HepG2 (cell line): ENCODE data around the gene VEGFA. TPM values are rescaled to one million over a fixed set of nuclear protein-coding genes. Genes with fewer than 3 reads are reported as not detected.

ENCODE experiments used
- ATAD3A ChIP-seq: sonication (generic); formaldehyde crosslinking; IDR thresholded peaks from 2 replicates; pipeline ENCODE4 v1.4.0; 2020; ENCODE audit warnings: missing genetic modification reagents
- BRD4 ChIP-seq: sonication (generic); formaldehyde crosslinking; IDR thresholded peaks from 2 replicates; pipeline ENCODE4 v1.4.0; 2020; ENCODE audit warnings: missing genetic modification reagents
- CBFB ChIP-seq: sonication (generic); formaldehyde crosslinking; IDR thresholded peaks from 2 replicates; pipeline ENCODE4 v1.4.0; 2020; ENCODE audit warnings: missing genetic modification reagents
- GMEB1 ChIP-seq: sonication (generic); formaldehyde crosslinking; IDR thresholded peaks from 2 replicates; pipeline ENCODE4 v1.5.1; 2020; ENCODE audit warnings: missing genetic modification reagents, mild to moderate bottlenecking, borderline replicate concordance
- HNF1B ChIP-seq: sonication (generic); formaldehyde crosslinking; IDR thresholded peaks from 2 replicates; pipeline ENCODE4 v1.5.1; 2020; ENCODE audit warnings: mild to moderate bottlenecking, moderate library complexity, missing genetic modification reagents
- HOXA7 ChIP-seq: sonication (generic); formaldehyde crosslinking; IDR thresholded peaks from 2 replicates; pipeline ENCODE4 v1.8.1; 2022; ENCODE audit warnings: mild to moderate bottlenecking, missing genetic modification reagents, moderate library complexity
- KLF15 ChIP-seq: sonication (generic); formaldehyde crosslinking; IDR thresholded peaks from 2 replicates; pipeline ENCODE4 v1.8.1; 2023; ENCODE audit warnings: borderline replicate concordance, mild to moderate bottlenecking, inconsistent platforms, missing genetic modification reagents, mixed read lengths
- MEF2D ChIP-seq: sonication (generic); formaldehyde crosslinking; IDR thresholded peaks from 2 replicates; pipeline ENCODE4 v1.5.1; 2020; ENCODE audit warnings: mild to moderate bottlenecking, missing genetic modification reagents
- MEIS2 ChIP-seq: sonication (generic); formaldehyde crosslinking; IDR thresholded peaks from 2 replicates; pipeline ENCODE4 v1.9.0; 2021; ENCODE audit warnings: mild to moderate bottlenecking, missing genetic modification reagents
- MLX ChIP-seq: IDR thresholded peaks from 2 replicates; pipeline ENCODE4 v1.6.1; 2016
- MTF2 ChIP-seq: sonication (generic); formaldehyde crosslinking; IDR thresholded peaks from 2 replicates; pipeline ENCODE4 v1.5.0; 2020; ENCODE audit warnings: missing genetic modification reagents, borderline replicate concordance
- MXD4 ChIP-seq: IDR thresholded peaks from 2 replicates; pipeline ENCODE4 v1.6.1; 2016; ENCODE audit warnings: mild to moderate bottlenecking, missing biosample characterization, missing genetic modification reagents
- SRSF1 ChIP-seq: fragments of 200-400 bp; formaldehyde crosslinking; optimal IDR thresholded peaks from 2 replicates; pipeline ENCODE3; 2017; ENCODE audit warnings: mild to moderate bottlenecking, low read depth, low read length, moderate library complexity
- SRSF4 ChIP-seq: fragments of 200-400 bp; formaldehyde crosslinking; IDR thresholded peaks from one replicate; pipeline ENCODE4 v1.6.1; 2018; ENCODE audit warnings: mild to moderate bottlenecking, low read depth, low read length, moderate library complexity; ENCODE audit not compliant: poor library complexity, severe bottlenecking
- TSC22D2 ChIP-seq: sonication (generic); formaldehyde crosslinking; IDR thresholded peaks from 2 replicates; pipeline ENCODE4 v1.5.1; 2020; ENCODE audit warnings: missing genetic modification reagents, mild to moderate bottlenecking, borderline replicate concordance
- ZMYM3 ChIP-seq: sonication (generic); formaldehyde crosslinking; IDR thresholded peaks from 2 replicates; pipeline ENCODE4 v1.5.1; 2020; ENCODE audit warnings: mild to moderate bottlenecking, missing genetic modification reagents
- ZNF205 ChIP-seq: IDR thresholded peaks from 2 replicates; pipeline ENCODE4 v1.6.1; 2018; ENCODE audit warnings: missing biosample characterization, missing genetic modification reagents
- ZNF225 ChIP-seq: sonication (generic); formaldehyde crosslinking; IDR thresholded peaks from 2 replicates; pipeline ENCODE4 v1.4.0; 2020; ENCODE audit warnings: mild to moderate bottlenecking, missing genetic modification reagents
- ZNF260 ChIP-seq: sonication (generic); formaldehyde crosslinking; IDR thresholded peaks from 2 replicates; pipeline ENCODE4 v1.4.0; 2020; ENCODE audit warnings: missing genetic modification reagents, low read depth, mild to moderate bottlenecking, borderline replicate concordance
- ZNF432 ChIP-seq: sonication (generic); formaldehyde crosslinking; IDR thresholded peaks from 2 replicates; pipeline ENCODE4 v1.5.0; 2020; ENCODE audit warnings: missing genetic modification reagents, mild to moderate bottlenecking, borderline replicate concordance
- polyA plus RNA-seq, 8 experiments: library from polyadenylated mRNA; depleted of rRNA in 3 of 8; stranded (reverse) in 7 of 8; unstranded in 1 of 8; fragments of >200 nt; fragmentation: Illumina TruSeq in 4 of 8; extraction: Trizol in 4 of 8; gene quantifications; 2 replicates each; pipeline versions ENCODE4 v1.2.1 to v1.2.3, GENCODE V29; 2011 to 2016; ENCODE audit warnings: low read depth in 4 of 8, missing spikeins in 1 of 8, mixed read lengths in 1 of 8; ENCODE audit not compliant: insufficient read depth in 1 of 8
- total RNA-seq, 5 experiments: library from RNA; depleted of rRNA; stranded (reverse); fragments of >200 nt; fragmentation: Illumina TruSeq; extraction: Trizol; gene quantifications; 2 replicates each; pipeline ENCODE4 v1.2.3, GENCODE V29; 2016; ENCODE audit warnings: low read depth in 1 of 5
- TF ChIP-seq, protein P1 (sequence below): fragments of 450-650 bp; IDR thresholded peaks from 2 replicates; pipeline ENCODE4 v1.6.1; 2016
- TF ChIP-seq, protein P2 (sequence below): sonication (generic); formaldehyde crosslinking; IDR thresholded peaks from 2 replicates; pipeline ENCODE4 v1.5.0; 2020; ENCODE audit warnings: missing genetic modification reagents

Gene VEGFA
- total and polyA plus RNA-seq, 2 of the 13 experiments (the other 11 are each of a cell fraction or from before 2014, with no cell fraction given), result 68.1 to 629 TPM

GRCh38 chr6:43806043-43806757 lies 36.2 kb downstream of the VEGFA start (continued):
- TF ChIP-seq, protein P1, sequence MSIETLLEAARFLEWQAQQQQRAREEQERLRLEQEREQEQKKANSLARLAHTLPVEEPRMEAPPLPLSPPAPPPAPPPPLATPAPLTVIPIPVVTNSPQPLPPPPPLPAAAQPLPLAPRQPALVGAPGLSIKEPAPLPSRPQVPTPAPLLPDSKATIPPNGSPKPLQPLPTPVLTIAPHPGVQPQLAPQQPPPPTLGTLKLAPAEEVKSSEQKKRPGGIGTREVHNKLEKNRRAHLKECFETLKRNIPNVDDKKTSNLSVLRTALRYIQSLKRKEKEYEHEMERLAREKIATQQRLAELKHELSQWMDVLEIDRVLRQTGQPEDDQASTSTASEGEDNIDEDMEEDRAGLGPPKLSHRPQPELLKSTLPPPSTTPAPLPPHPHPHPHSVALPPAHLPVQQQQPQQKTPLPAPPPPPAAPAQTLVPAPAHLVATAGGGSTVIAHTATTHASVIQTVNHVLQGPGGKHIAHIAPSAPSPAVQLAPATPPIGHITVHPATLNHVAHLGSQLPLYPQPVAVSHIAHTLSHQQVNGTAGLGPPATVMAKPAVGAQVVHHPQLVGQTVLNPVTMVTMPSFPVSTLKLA, result no peak; the same call in 1 of the 2 replicates
- no peak; the same call in 1 of the 2 replicates for TF ChIP-seq TSC22D2 (CRISPR knock-in tag)
- no peak for TF ChIP-seq MTF2 (CRISPR knock-in tag)
- TF ChIP-seq, protein P2, sequence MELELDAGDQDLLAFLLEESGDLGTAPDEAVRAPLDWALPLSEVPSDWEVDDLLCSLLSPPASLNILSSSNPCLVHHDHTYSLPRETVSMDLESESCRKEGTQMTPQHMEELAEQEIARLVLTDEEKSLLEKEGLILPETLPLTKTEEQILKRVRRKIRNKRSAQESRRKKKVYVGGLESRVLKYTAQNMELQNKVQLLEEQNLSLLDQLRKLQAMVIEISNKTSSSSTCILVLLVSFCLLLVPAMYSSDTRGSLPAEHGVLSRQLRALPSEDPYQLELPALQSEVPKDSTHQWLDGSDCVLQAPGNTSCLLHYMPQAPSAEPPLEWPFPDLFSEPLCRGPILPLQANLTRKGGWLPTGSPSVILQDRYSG, result no peak
- no peak for TF ChIP-seq ZNF260 (CRISPR knock-in tag)
- no peak for TF ChIP-seq ZNF225 (CRISPR knock-in tag)
- peak; percentile 57; the same call in 1 of the 2 replicates for TF ChIP-seq GMEB1 (CRISPR knock-in tag)
- no peak for TF ChIP-seq ATAD3A
- peak; percentile 29; the same call in 1 of the 2 replicates for TF ChIP-seq MLX
- TF ChIP-seq KLF15 (CRISPR knock-in tag), result no peak
- TF ChIP-seq SRSF4, result no peak
- TF ChIP-seq BRD4 (CRISPR knock-in tag), result peak; percentile 41; the same call in 1 of the 2 replicates
- TF ChIP-seq ZNF432 (CRISPR knock-in tag), result no peak
- TF ChIP-seq MEIS2 (CRISPR knock-in tag), result peak; percentile 56
- TF ChIP-seq ZNF205 (CRISPR knock-in tag), result peak; percentile 88
- no peak for TF ChIP-seq MXD4 (CRISPR knock-in tag)
- TF ChIP-seq HOXA7 (CRISPR knock-in tag), result no peak
- no peak for TF ChIP-seq CBFB (CRISPR knock-in tag)
- peak; percentile 90 for TF ChIP-seq ZMYM3 (CRISPR knock-in tag)
- TF ChIP-seq HNF1B (CRISPR knock-in tag), result peak; percentile 100
- TF ChIP-seq MEF2D (CRISPR knock-in tag), result peak; percentile 68
- no peak for TF ChIP-seq SRSF1
